HG03520 (cell line): ENCODE results near the gene AFF3.

ENCODE experiments used
- ATAC-seq: cut with Tn5 transposase; IDR thresholded peaks from one replicate; pipeline ENCODE4 v1.9.1; 2021; ENCODE audit warnings: mild to moderate bottlenecking, moderate library complexity; ENCODE audit not compliant: unreplicated experiment

Gene AFF3

DNA sequence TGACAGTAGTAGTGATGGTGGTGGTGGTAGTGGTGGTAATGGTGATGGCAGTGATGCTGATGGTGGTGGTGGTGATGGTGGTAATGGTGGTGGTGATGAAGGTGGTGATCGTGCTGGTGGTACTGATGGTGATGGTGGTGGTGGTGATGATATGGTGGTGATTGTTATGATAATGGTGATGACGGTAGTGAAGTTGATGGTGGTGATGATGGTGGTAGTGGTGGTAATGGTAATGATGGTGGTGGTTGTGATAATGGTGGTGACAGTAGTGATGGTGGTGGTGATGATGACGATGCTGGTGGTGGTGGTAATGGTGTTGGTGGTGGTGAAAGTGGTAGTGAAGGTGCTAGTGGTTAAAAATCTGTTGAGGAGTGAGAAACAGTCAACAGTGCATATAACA is 125.6 kb downstream of the AFF3 start:
- no peak for ATAC-seq

DNA sequence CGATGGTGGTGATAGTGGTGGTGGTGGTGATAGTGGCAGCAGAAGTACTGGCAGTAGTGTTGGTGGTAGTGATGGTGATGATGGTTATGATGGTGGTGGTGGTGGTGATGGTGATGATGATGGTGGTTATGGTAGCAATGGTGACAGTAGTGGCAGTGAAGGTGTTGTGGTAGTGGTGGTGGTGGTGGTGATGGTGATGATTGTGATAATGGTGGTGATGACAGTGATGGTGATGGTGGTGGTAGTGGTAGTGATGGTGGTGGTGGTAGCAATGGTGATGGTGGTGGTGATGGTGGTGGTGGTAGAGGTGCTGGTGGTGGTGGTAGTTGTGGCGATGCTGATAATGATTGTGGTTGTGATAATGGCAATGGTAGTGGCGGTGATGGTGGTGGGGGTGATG is 126.5 kb downstream of the AFF3 start:
- ATAC-seq = no peak

DNA sequence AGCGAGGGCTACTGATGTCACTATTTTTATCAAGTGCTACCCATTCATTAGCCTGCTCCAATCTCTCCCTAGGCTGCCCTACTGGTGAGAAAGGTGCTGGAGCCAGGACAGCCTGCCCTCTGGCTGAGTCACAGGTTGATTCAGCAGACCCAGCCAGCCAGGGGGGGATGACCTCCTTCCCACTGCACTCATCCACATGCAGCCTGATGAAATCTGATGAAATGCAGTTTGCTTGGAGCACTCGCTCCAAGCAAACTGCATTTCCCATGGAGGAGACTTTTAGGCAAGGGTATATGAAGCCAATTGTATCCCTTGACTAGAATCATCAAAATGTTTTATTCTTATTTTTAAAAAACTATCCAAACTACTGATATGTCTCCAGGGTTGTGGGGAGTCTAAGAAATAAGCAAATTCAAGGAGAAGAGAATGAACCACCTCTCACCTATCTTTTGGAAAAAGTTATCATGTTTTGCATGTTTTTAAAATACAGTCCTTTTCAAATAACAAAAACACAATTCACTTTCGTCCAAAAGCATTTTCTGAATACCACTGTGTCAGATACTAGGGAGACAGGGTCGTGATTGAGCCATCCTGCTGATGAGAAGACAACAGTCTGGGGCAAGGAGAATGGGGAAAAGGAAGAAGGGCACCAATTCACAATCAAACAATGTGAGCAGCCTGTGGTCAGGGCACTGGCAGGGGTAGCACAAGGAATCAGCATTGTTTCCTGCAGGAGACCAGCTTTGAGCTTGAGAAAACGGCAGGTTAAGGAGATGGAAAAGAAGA is 128.3 kb downstream of the AFF3 start:
- no peak for ATAC-seq

DNA sequence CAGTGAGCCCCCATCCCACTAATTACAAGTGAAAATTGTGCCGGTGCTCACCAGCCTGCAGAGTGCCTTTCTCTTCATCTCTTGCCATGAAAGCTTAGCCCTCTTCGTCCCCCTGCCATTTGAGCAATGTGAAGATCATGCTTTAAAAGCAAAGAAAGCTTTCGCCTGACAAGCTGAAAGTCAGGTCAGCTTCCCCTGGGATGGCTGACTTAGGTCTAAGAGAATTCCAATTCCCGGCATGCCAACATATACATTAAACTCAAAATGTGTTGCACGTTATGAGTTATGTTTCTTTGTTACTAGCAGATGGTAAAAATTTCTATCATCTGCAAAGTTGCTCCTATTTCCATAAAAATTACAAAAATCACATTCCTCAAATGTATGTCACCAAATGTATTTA is 129.8 kb downstream of the AFF3 start:
- ATAC-seq = no peak

DNA sequence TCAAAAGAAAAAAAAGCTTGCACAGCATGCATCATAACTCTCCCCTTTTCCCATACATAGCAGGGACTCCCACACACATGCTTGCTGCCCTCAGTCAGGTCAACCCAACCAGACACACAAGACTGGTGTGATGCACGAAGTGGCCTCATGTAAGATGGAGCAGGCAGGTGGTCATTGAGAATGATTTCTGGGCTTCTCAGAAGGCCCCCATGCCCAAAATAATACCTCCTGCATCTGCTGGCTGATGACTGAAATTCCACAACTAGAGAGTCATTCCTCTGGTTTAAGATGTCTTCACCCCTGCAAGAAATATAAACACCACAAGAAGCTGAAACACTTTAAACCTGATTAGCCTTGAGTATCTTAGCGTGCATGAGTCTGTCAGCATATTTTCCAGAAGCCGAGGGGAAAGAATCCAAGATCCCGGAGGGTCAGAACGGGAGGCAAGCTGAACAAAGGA is 131.1 kb downstream of the AFF3 start:
- no peak for ATAC-seq

DNA sequence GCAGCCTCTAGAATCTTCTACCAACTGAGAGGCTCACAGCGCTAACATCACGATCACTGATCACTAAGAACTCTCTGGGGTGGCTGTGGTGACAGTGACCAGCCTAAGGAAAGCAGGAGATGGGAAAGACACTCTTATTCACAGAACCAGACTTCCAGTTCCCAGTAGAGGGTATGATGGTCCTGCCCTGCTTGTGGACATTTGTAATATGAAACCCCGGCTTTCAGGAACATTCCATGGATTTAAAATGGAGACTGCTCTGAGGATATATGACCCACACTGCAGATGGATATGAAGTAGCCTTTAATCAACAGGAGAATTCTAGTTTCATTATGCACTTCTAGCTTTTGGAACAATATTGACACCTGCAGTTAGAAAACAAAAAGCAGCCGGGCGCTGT is 131.8 kb downstream of the AFF3 start:
- ATAC-seq = no peak

DNA sequence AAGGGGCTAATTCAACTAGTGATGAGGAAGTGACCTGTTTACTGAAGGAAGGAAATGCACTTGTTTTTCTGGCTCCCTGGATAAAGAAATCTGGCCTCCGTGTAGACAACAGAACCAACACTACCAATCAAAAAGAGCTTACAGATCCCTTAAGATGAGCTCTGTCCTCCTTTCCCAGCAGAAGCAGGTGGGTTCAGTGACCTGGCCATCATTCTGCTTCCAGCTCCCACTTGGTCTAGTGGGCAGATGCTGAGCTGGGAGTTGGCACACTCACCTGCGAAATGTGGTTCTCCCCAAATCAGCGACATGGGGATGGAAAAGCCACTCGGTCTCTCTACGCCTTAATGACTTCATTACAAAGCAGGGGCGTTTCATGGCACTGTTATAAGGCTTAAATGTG is 132.6 kb downstream of the AFF3 start:
- no peak for ATAC-seq

DNA sequence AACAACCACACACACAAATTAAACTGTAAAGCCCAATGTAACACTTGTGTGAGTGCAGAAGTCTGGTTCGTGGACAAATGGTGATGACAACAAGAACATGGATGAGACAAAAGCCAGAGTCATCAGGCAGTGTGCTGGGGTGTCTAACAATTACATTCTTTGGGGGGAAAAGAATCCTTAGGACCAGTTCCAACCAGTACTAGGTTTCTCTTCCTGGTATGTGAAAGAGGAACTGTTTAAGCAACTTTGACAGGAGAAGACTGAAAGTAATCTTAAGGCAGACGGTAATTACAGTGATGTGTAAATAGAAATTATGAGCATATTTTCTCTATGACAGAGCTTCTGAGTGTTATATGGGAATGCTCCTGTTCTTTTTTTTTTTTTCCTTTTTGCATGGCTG is 133.4 kb downstream of the AFF3 start:
- no peak for ATAC-seq

DNA sequence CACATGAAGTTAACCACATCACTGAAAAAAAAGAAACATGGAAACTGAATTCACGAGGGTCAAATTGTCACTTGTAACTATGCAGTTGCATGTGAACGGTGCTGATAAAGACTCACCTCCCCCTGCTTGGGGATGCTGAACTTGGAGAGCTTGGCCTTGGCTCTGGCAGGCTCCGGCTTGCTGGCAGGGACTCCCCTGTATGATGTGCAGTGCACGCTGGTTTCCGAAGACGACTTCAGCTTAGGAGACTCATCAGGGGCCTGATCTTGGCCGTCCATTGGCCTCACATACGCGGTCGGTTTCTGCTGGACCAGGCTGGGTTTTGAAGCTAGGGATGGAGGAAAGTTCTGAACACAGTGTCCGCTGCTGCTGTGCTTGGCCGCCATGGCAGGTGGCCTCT is 135.9 kb downstream of the AFF3 start:
- ATAC-seq = no peak

DNA sequence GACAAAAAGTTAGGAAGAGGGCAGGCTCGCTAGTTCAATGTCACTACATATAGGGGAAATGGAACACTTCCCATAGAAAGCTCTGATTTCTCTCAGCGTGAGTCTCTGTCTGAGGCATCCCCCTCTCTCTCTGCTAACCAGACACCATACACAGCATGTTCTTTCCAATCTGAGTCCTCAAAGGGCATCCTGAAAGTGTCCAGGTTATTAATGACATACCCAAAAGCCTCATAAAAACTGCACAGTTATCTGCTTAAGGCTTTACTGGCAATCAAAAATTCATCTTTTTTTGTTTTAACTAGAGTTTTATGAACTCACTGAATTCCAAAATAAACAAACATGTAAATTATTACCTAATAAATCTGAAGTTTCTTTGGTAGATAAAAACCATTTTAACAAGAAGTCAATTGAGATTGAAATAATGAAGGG is 137.4 kb downstream of the AFF3 start:
- ATAC-seq = no peak

DNA sequence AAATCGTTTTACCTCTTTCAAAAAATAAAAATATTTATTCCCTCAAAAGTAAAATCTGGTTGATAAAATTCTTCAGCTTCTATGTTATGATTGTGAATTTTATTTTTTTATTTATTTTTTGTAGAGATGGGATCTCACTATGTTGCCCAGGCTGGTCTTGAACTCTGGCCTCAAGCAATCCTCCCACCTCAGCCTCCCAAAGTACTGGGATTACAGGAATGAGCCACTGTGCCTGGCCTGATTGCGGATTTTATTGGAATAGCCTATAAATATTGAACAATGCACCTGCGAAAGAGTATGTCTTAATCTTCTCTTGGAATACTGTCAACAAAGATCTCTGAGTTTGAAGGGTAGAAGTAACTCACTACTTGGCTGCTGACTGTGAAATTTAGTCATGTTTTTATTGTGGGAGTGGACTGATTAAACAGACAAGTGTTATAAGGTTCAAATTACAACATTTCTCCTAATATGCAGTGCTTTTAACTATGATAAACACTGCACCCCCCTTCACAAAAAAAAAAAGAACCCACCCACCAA is 138.0 kb downstream of the AFF3 start:
- ATAC-seq = no peak

DNA sequence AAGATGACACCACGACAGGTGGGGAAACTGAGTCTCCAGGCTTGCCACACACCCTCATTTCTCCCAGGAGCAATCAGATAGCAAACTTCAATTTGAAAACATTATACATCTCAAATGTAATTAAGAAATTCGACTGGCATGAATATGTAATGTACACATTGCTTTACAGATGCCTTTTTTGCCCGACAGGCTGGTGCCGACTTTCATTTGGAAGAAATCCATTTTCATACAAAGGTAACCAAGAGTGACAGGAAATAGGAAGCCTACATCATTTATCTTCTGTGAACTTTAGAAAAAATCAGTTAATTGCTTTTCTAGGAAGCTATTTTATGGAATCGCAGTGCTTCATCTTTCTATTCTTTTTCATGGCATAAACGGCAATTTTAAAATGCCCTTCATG is 140.3 kb downstream of the AFF3 start:
- ATAC-seq = no peak

DNA sequence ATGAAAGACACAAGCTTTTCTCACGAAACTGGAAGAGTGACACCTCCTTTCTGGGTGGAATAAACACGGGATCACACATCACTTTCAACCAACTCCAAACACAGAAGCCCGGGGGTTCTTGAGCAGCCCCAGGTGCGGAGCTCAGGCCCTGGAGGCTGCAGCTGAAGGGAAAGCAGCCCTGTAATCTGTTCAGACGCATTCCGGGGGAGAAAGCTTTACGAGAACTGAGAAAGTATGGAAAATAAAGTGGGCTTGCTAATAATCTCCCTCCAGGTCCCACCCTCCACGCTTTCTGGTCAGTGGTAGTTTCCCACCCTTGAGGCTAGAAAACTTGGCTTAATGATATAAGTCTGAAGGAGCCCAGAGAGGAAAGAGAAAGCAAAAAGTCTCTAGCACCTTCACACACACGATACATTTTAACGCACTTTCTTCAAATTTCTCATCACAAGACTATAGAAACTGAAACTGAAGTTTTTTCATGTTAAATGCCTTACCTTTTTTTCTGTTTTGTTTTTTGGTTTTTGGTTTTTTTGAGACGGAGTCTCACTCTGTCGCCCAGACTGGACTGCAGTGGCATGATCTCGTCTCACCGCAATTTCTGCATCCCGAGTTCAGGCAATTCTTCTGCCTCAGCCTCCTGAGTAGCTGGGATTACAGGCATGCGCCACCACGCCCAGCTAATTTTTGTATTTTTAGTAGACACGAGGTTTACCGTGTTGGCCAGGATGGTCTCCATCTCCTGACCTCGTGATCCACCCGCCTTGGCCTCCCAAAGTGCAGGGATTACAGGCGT is 141.3 kb downstream of the AFF3 start:
- ATAC-seq = no peak

DNA sequence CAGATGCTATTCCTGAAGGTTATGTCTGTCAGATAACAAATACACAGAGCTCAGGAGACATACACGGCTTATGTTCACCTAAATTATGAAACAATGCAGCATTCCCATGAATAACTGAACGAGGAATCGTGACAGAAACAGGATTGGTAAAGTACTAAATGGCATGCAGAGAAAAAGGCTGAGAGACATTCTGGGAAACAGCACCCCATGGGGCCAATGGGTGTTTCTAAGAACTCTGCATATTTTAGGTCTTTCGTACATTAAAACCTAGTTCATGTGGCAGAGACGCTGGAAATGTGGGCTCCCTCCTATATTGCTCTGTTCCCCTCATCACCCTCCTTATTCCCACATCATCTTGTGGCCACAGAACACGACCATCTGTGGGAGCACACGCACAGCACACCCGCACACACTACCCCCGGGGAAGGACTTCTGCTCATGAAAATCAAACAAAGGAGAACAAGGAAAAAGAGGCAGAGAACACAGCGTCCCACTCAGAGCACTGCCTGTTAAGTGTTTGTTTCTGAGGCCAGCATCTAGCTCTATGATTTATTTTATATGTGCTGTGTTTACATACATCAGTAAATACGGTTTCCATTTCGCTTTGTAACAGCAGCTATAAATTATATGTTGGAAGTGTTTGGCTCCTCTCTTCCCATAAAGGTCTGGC is 143.6 kb downstream of the AFF3 start:
- no peak for ATAC-seq

DNA sequence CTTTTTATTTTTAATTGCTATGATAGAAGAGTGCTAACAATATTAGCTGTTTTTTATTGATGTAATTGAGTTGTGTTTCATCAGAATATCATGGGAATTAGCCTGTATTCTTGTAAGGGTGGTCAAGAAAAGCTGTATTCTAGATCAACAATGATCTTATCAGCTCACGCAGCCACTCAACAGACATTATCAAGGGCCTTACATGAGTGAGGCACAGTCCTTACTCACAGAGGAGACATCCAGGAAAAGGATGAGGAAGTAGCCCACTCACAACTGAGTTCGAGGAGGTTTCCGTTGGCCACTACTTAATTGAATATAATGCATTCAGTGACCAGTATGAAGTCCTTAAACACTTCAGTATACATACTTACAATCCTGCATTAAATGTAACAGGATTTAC is 152.5 kb downstream of the AFF3 start:
- no peak for ATAC-seq

DNA sequence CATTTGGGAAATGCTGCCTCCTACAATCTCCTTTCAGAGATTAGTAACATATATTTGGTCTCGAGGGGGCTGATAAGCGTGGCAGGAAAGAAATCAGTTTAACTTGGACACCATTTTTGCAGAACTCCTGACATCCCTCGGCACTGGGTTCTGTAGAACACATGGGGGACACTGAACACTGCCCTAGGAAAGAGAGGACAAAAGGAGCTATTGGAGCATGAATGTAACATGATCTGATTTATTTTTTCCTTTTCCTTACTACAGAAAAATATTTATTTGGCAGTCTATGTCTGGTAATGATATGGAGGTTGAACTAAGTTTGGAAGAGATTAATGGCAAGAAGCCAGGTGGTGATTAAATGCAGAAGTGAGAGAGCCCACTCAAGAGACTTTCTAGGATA is 153.8 kb downstream of the AFF3 start:
- no peak for ATAC-seq

DNA sequence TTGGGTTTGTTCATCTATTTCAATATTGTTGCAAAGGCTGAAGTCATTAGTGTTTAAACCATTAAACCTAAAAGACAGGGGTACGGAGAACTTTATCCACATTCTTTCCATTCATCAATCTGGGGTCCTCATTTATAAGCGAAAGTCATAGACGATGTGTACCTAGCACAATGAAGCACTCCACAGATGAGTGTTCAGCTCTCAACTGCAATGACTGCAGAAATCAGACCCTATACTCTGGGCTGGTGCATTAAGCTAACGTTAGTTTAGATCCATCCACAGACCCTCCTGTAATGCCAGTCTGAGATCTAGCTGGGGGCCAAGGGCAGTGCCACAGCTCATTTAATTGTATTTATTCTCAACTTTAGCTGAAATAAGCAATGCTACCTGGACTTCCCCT is 155.2 kb downstream of the AFF3 start:
- ATAC-seq = no peak

DNA sequence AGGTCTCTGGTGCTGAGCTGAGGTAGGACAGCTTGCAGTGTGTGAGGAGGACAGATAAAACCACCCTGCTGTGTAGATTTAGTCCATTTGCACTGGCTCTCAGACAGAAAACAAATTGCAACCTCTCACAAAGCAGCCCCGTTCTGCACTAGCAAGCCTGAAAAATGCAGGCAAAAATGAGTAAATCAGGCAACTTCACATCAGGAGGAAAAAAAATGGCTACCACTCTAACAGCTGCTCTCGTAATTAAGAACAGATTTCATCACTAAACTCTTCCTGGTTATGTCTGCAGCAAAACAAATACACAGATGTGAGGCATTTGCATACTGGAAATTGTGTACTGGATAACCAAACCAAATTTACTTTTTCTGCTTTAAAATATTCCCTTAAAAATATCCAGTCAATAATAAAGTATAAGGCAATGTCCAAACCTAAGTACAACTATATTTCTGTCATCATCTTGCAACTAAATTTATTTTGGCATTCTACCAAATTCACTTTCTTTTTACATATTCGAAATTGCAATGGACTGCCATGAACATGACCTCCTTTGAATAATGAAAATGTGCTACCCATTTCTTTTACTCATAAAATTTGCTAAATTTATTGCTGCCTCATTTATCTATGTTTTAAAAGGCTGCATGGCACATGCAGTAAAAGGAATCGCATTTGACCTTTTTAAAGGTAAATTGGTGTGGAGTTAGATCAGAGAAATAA is 157.4 kb downstream of the AFF3 start:
- no peak for ATAC-seq

DNA sequence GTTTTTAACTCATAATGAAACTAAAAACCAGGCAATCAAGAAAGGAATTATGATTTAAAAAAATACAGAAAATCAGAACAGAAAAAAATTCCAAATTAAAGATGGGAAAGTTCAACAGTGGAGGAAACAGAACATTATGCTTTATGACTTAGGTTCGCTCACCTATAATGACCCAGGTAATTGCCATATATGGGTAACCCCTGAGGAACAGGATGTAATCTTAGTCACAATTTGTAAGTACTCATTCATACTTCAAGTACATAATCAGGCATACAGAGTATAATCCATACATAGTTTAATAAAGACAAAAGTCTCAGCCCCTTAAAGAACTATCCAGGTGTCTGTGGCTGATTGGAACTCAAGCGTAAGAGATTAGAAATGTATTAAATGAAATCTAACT is 159.6 kb downstream of the AFF3 start:
- ATAC-seq = no peak

DNA sequence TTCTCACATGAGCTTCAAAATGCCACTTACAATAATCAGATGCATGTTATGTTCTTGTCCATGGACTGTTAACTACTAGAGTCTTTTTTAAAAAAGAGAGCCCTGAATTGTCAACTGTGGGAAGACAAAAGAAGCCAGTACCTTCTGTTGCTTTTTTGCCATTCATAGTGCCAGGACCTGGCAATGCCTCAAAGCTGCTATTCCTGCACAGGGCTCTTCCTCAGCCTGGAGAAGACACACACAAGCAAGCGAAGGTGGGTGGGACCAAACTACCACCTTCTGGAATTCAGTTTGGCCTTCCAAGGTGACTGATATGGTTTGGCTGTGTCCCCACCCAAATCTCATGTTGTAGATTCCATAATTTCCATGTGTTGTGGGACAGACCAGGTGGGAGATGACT is 160.6 kb downstream of the AFF3 start:
- no peak for ATAC-seq

DNA sequence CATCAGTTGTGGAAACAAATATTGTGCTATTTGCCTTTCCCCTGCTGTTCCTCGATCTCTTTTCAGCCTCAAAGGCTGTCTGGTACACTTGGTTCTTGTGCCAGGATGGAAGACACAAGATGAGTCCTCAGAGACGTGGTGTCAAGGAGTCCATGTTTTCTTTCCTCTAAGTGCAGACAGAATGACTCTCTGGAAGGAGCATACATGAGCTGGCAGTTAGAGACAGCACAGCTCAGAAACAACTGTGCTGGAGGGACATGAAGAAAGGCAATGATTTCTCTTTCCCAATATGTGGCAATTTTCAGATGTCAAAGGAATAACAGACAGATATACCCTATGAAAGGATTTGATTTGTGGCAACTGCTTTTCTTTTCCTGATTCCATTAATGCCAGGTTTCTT is 162.2 kb downstream of the AFF3 start:
- ATAC-seq = no peak
